Measurements from ENCODE around the gene CCT2.

GRCh38 chr12:69579029-69579428 is 6.2 kb upstream of the CCT2 start:
- TF ChIP-seq, protein P1, sequence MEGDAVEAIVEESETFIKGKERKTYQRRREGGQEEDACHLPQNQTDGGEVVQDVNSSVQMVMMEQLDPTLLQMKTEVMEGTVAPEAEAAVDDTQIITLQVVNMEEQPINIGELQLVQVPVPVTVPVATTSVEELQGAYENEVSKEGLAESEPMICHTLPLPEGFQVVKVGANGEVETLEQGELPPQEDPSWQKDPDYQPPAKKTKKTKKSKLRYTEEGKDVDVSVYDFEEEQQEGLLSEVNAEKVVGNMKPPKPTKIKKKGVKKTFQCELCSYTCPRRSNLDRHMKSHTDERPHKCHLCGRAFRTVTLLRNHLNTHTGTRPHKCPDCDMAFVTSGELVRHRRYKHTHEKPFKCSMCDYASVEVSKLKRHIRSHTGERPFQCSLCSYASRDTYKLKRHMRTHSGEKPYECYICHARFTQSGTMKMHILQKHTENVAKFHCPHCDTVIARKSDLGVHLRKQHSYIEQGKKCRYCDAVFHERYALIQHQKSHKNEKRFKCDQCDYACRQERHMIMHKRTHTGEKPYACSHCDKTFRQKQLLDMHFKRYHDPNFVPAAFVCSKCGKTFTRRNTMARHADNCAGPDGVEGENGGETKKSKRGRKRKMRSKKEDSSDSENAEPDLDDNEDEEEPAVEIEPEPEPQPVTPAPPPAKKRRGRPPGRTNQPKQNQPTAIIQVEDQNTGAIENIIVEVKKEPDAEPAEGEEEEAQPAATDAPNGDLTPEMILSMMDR (conservative IDR thresholded peaks at IDR 0.05; ENCODE audit: low read depth, low read length) = no peak
- TF ChIP-seq, protein P2, sequence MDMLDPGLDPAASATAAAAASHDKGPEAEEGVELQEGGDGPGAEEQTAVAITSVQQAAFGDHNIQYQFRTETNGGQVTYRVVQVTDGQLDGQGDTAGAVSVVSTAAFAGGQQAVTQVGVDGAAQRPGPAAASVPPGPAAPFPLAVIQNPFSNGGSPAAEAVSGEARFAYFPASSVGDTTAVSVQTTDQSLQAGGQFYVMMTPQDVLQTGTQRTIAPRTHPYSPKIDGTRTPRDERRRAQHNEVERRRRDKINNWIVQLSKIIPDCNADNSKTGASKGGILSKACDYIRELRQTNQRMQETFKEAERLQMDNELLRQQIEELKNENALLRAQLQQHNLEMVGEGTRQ (IDR thresholded peaks at IDR 0.05; ENCODE audit: low read depth, low read length) = no peak
- no peak for TF ChIP-seq POLR2A (IDR thresholded peaks at IDR 0.05; ENCODE audit: low read depth, low read length)
- TF ChIP-seq MAZ (IDR thresholded peaks at IDR 0.05; ENCODE audit: borderline replicate concordance, low read depth, low read length) = no peak
- TF ChIP-seq CEBPB (IDR thresholded peaks at IDR 0.05; ENCODE audit: low read depth, low read length) = no peak
